Psoas muscle (tissue), 8 donors: Measurements from ENCODE around the gene CCDC92. TPM values are rescaled to one million over a fixed set of nuclear protein-coding genes. Genes with fewer than 3 reads are reported as not detected.
A peak's percentile ranks its signal among the peaks of the same experiment; 100 is the strongest.

Experiments used
- ATAC-seq, 4 donors: fragments of 200-7000 bp; cut with Tn5 transposase; one replicate each; pipeline ENCODE4 v1.9.1; 2020; ENCODE audit warnings: moderate library complexity in 3 of 4, mild to moderate bottlenecking in 2 of 4
- DNase-seq, 2 donors: peaks; one replicate each; pipeline ENCODE4 v3.0.0-alpha.2; 2020
- H3K27ac ChIP-seq: fragments of 200-600 bp; one replicate; pipeline ENCODE4 v1.8.0; 2022
- H3K27me3 ChIP-seq, 3 donors: fragments of 200-600 bp in 1 of 3; one replicate each; pipeline versions ENCODE4 v1.6.1 to v1.8.0; 2013 to 2022; ENCODE audit warnings: low read length in 2 of 3, mild to moderate bottlenecking in 2 of 3, moderate library complexity in 1 of 3; ENCODE audit not compliant: insufficient read depth in 3 of 3
- H3K36me3 ChIP-seq, 2 donors: fragments of 200-600 bp in 1 of 2; one replicate each; pipeline versions ENCODE4 v1.6.1 to v1.8.0; 2013 to 2022; ENCODE audit warnings: low read depth in 1 of 2, mild to moderate bottlenecking in 1 of 2, moderate library complexity in 1 of 2; ENCODE audit not compliant: insufficient read depth in 1 of 2
- H3K4me1 ChIP-seq: fragments of 200-600 bp; one replicate; pipeline ENCODE4 v1.8.0; 2022
- H3K4me3 ChIP-seq: fragments of 200-600 bp; one replicate; pipeline ENCODE4 v1.8.0; 2022; ENCODE audit warnings: mild to moderate bottlenecking
- H3K9me3 ChIP-seq: fragments of 200-600 bp; one replicate; pipeline ENCODE4 v1.8.0; 2022
- WGBS, 3 donors: extraction: QIAGEN DNeasy Blood & Tissue Kit; methylation state at CpG; one replicate each; pipeline versions ENCODE4 v1.1.6 to v1.1.7; 2013; 5-methylcytosine and 5-hydroxymethylcytosine counted together
- intact Hi-C, 2 donors: fragments of 100-400 bp; cut with DNase I; formaldehyde crosslinking; loops; one replicate each; pipeline versions ENCODE4 v1.11.0 to v1.14.2; 2022
- polyA plus RNA-seq, 3 donors: library from polyadenylated mRNA; stranded (reverse); fragments of 200-250 nt; gene quantifications; one replicate each; pipeline ENCODE4 v1.2.3, GENCODE V29; 2013
- total RNA-seq, 4 donors: library from RNA; stranded (reverse); fragmentation: NEBNext Ultra II Directional in 2 of 4; extraction: Animal tissue kit (Norgen Biotek cat#: 25700) in 2 of 4; gene quantifications; one replicate each; pipeline versions ENCODE4 v1.2.1 to v1.2.4, GENCODE V29; 2021 to 2023
- TF ChIP-seq, protein P1 (sequence below): fragments of 200-600 bp; IDR thresholded peaks from one replicate; pipeline ENCODE4 v1.8.0; 2022; ENCODE audit warnings: antibody characterized with exemption
- donor health status: healthy with polysubstance abuse.
- donor health status: DM: no; HTN: no; CAD: no; lungs with moderate emphysema.
- donor health status: Bipolar disorder and iron deficiency.
- donor health status: healthy.
- donor health status: DM: yes; HTN: yes; CAD: no.
- donor health status: DM: no; HTN: no; CAD: no.
- donor health status: DM: no; HTN: no; CAD: no.
- donor health status: DM: yes; HTN: yes; CAD: no.

Gene CCDC92
- total and polyA plus RNA-seq, 7 donors, result 27.9 to 83.2 (median 41.1) TPM

DNA sequence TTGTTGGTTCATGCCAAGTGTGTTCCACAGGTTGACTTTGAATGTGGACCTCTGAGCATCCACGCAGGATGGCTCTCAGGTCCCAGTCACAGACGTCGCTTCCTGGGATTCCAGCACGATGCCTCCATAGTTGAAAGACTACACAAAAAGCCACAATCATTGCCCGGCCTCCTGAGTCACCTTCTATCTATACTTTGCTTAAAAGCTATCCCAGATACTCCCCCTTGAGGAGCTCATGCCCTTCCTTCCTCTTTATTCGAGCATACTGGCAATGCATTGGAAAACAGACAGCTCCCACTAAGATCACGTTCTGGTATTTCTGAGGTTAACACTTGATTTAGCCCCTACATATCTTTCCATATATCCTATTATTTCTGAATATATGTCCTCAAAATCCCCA is 40.4 kb upstream of the CCDC92 start:
- TF ChIP-seq, protein P1, sequence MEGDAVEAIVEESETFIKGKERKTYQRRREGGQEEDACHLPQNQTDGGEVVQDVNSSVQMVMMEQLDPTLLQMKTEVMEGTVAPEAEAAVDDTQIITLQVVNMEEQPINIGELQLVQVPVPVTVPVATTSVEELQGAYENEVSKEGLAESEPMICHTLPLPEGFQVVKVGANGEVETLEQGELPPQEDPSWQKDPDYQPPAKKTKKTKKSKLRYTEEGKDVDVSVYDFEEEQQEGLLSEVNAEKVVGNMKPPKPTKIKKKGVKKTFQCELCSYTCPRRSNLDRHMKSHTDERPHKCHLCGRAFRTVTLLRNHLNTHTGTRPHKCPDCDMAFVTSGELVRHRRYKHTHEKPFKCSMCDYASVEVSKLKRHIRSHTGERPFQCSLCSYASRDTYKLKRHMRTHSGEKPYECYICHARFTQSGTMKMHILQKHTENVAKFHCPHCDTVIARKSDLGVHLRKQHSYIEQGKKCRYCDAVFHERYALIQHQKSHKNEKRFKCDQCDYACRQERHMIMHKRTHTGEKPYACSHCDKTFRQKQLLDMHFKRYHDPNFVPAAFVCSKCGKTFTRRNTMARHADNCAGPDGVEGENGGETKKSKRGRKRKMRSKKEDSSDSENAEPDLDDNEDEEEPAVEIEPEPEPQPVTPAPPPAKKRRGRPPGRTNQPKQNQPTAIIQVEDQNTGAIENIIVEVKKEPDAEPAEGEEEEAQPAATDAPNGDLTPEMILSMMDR, result no peak
- intact Hi-C loops, result no loop called here
- H3K27ac ChIP-seq, result no peak overlapping the region
- H3K9me3 ChIP-seq, result no peaks in the 10 kb centered on the region
- ATAC-seq (no peak), DNase-seq (no peak)
- H3K4me3 ChIP-seq, result no peak overlapping the region
- no peaks in the 10 kb centered on the region for H3K27me3 ChIP-seq
- peaks cover 9% of the 10 kb centered on the region for H3K4me1 ChIP-seq
- 90 to 94% (median 90%) methylated on average over 7 of the region's 7 CpGs for WGBS, 3 donors
- H3K36me3 ChIP-seq, result peaks cover 4 to 34% of the 10 kb centered on the region in 2 donors

DNA sequence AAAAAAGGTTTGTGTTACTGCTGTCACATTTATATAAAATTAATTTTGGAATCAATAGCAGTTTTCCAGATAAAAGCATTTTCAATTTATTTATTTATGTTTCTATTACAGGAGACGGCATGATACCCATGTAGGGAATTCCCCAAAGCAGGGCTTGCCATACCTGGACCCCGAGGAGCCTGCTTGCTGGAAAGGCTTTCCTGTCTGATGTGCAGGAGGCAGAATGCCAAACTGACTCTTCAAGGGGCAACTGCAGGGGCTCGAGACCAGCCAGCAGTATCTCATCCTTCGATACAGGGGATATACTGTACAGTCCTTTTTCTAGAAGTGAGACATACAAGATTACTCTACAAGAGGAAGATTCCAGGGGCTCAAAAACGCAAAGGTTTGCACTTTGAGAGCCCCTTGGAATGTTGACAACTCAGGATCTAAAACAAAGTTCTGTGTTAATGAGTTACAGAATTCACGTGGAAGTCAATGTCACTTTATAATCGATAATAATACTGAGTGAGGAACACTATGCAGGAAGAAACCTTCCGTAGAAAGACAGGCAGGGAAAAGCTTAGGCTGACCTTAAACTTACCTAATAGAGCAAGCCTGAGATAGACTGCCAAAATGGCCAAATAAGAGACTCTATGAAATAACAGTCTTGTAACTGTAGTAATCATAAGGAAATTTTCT is 38.9 kb upstream of the CCDC92 start:
- Histone ChIP-seq H3K9me3 (no peaks in the 10 kb centered on the region), H3K27ac (no peak overlapping the region), H3K36me3 (peaks cover 4 to 34% of the 10 kb centered on the region in 2 donors), H3K4me3 (no peak overlapping the region), H3K27me3 (no peaks in the 10 kb centered on the region), H3K4me1 (peaks cover 20% of the 10 kb centered on the region)
- ATAC-seq (no peak), DNase-seq (no peak)
- WGBS, 3 donors, result 89 to 93% (median 92%) methylated on average over 8 of the region's 8 CpGs
- intact Hi-C loops, result no loop called here
- TF ChIP-seq, protein P1, result no peak

DNA sequence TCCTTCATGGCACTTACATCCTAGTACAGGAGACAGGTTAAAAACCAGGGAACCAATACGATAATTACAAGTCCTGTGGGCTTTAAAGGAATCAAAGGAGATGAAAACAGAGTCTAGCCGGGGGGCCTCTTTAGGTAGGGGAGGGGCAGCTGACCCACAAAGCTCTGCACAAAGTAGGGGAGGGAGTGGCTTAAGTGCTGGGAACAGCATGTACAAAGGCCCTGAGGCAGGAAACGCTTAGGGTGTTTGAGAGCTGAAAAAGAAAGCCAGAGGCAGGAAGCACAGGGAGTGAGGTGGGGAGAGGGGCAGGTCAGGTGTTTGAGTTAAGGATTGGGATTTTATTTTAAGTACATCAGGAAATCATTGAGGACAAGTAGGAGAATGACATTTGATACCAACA is 38.1 kb upstream of the CCDC92 start:
- peaks cover 25% of the 10 kb centered on the region for H3K4me1 ChIP-seq
- H3K36me3 ChIP-seq, result peaks cover 4 to 34% of the 10 kb centered on the region in 2 donors
- intact Hi-C loops, result no loop called here
- TF ChIP-seq, protein P1, result no peak
- no peak for DNase-seq
- WGBS, 3 donors, result 84 to 90% (median 89%) methylated on average over 3 of the region's 3 CpGs
- no peak overlapping the region for H3K4me3 ChIP-seq
- no peak for ATAC-seq
- H3K27ac ChIP-seq, result no peak overlapping the region
- H3K9me3 ChIP-seq, result no peaks in the 10 kb centered on the region
- H3K27me3 ChIP-seq, result no peaks in the 10 kb centered on the region

DNA sequence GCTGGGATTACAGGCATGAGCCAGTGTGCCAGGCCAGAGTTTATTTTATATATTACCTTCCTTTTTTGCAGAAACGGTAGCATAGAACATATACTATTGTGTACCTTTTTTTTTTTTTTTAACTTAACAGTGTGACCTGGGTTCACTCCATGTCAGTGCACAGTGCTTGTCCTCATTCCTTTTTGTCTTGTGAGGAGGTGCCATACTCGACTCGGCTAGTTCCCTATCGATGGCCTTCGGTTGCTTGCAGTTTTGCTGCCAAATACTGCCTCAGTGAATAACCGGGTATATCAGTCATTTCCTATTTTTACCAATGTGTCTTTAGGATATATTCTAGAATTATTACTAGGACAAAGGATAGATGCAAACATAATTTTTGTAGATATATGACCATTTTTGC is 37.1 kb upstream of the CCDC92 start:
- no peak for ATAC-seq
- DNase-seq, result no peak
- no peak overlapping the region for H3K27ac ChIP-seq
- H3K4me3 ChIP-seq, result no peak overlapping the region
- peaks cover 4 to 34% of the 10 kb centered on the region in 2 donors for H3K36me3 ChIP-seq
- no peaks in the 10 kb centered on the region for H3K27me3 ChIP-seq
- intact Hi-C loops, result no loop called here
- TF ChIP-seq, protein P1, result no peak
- WGBS, 3 donors, result 46 to 75% (median 47%) methylated on average over 6 of the region's 6 CpGs
- no peaks in the 10 kb centered on the region for H3K9me3 ChIP-seq
- peaks cover 30% of the 10 kb centered on the region for H3K4me1 ChIP-seq

DNA sequence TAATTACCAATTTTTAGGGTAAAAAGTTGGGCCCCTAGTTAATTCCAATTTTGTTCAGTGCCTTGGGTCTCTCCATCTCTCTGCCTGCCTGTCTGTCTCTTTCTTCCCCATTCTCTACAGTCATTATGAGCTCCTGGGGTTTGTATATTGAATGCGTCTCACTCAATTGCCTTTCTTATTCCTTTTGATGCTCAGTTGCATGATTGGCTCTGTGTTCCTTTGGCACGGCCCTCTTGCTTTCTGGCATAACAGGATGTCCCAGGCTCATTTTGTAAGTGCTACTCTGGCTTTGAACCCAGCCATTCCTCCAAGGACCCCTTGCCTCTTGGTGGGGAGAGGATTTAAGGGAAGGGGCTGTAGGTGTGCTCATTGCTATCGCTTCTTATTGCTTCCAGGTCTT is 36.0 kb upstream of the CCDC92 start:
- intact Hi-C loops, result no loop called here
- ATAC-seq (peak in 1 of 4 donors; percentile 28), DNase-seq (no peak)
- Histone ChIP-seq H3K27me3 (no peaks in the 10 kb centered on the region), H3K27ac (no peak overlapping the region), H3K4me3 (no peak overlapping the region), H3K4me1 (peaks cover 40% of the 10 kb centered on the region), H3K36me3 (peaks cover 4 to 36% of the 10 kb centered on the region in 2 donors), H3K9me3 (no peaks in the 10 kb centered on the region)
- 64 to 77% (median 68%) methylated on average over 3 of the region's 3 CpGs for WGBS, 3 donors
- TF ChIP-seq, protein P1, result no peak
